OCI-M2 (cell line): Measurements from ENCODE around the gene UTP15.

Experiments used
- DNase-seq: peaks from one replicate; lab custom pipeline; 2025; ENCODE audit not compliant: unreplicated experiment; lab: John Stamatoyannopoulos, UW

Gene UTP15

GRCh38 chr5:73620334-73620687, 54.8 kb downstream of the UTP15 start:
- DNase-seq: no peak

- DNase-seq: no peak
These were observed 57.5 kb downstream of the UTP15 start for GRCh38 chr5:73623060-73623459.

GRCh38 chr5:73623901-73624404, 58.4 kb downstream of the UTP15 start:
- no peak for DNase-seq

GRCh38 chr5:73624888-73625287, 59.3 kb downstream of the UTP15 start:
- DNase-seq: no peak

GRCh38 chr5:73625372-73625943, 59.9 kb downstream of the UTP15 start:
- no peak for DNase-seq

- DNase-seq: no peak
These were observed 60.6 kb downstream of the UTP15 start, which contains the start of gene ARHGEF28 for GRCh38 chr5:73625944-73626811. TSS of gene ARHGEF28 (plus strand) at chr5:73626196. CDS start at chr5:73684852, 58,656 bp downstream.

- no peak for DNase-seq
These were observed 61.3 kb downstream of the UTP15 start for GRCh38 chr5:73626814-73627313.

- no peak for DNase-seq
These were observed 63.9 kb downstream of the UTP15 start for GRCh38 chr5:73629456-73629855.

- DNase-seq: no peak
These were observed 65.2 kb downstream of the UTP15 start for GRCh38 chr5:73630765-73631164.

GRCh38 chr5:73631500-73631899, 66.0 kb downstream of the UTP15 start:
- DNase-seq: no peak
